ENCODE measurements around the gene SKIDA1.

SKIDA1 gene

DNA sequence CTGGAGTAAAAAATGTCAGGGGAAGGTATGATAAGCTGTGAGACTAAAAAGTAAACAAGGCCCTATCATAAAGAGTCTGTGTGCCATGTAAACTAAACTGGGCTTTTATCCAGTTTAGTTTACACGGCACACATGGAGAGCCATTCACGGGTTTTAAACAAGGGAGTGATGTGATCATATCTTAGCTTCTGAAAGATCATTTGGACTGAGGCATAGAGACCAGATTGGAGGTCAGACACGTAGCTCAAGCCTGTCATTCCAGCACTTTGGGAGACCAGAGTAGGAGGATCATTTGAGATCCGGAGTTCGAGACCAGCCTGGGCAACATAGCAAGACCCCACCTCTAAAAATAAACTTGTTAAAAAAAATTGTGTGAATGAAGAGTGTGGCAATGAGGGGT lies 50.1 kb downstream of the SKIDA1 start:
- DNase-seq, result no peak

DNA sequence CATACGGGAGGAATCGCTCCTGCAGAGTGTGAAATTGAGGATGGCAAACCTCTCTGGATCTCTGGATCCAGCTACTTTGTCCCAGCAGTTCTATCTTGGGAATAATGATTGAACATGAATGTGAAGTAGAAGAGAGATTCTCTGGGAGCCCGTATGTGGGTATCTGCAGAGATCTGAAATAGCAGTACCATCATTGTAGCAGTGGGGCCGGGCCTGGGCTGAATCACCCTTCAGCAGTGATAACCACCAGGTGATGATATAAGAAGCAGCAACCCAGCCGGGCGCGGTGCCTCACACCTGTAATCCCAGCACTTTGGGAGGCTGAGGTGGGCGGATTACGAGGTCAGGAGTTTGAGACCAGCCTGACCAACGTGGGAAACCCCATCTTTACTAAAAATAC lies 51.9 kb downstream of the SKIDA1 start:
- no peak for DNase-seq

DNA sequence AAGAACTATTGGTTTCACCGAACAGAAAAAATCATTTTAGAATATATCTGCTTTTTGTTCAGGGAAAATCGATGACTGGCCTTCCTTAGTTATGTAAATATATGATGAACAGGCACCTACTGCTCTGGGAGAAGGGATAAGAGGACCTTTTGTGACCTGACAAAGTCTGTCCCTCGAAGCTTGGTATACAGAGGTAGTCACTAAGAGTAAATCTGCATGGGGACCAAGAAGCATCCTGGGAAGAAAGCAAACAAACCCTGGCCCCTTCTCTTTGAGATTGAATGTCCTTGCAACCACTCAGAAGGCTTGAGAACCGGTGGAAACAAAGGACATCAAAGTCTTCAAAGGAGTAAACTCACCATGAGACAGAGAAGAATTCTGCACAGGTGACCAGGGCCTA lies 52.3 kb downstream of the SKIDA1 start:
- no peak for DNase-seq

DNA sequence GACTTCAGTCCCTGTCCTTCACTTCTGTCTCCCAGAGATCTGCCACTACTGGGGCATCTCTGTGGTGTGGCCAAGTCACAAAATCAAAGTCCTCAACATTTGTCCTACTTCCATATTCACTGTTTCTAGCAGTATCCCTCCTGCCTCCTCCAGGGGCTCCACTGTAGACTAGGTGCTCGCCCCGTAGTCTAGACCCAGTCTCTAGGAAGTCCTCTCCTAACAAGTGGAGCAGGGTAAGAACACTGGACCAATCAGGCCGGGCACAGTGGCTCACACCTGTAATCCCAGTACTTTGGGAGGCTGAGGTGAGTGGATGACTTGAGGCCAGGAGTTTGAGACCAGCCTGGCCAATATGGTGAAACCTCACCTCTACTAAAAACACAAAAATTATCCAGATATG lies 57.4 kb downstream of the SKIDA1 start:
- DNase-seq, result no peak

DNA sequence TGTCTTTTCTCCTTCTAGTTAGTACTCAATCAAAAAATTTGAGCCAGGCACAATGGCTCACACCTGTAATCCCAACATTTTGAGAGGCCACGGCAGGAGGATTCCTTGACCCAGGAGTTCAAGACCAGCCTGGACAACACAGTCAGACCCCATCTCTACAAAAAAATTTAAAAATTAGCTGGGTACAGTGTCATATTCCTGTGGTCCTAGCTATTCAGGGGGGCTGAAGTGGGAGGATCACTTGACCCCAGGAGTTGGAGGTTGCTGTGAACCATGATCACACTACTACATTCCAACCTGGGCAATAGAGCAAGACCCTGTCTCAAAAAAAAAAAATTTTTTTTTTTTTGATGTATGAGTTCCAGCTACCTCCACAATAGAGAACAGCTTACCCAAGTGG lies 57.8 kb downstream of the SKIDA1 start:
- no peak for DNase-seq

DNA sequence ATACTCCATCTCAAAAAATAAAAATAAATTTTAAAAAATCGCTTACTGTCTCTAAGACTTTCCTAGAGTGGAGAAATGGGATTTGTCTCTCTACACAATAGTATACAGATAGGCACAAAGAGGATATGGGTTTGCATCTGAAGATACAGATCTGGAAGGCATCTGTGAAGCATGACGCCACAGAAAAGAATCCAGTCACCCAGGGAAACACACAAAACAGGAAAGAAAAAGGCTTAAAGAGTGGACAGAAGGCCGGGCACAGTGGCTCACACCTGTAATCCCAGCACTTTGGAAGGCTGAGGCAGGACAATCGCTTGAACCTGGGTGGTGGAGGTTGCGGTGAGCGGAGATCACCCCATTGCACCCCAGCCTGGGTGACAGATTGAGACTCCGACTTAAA lies 61.3 kb downstream of the SKIDA1 start:
- no peak for DNase-seq

Measured in NCI-H748 treated with DMSO at 0.1 percent for 48 hours (cell line).